ENCODE measurements around the gene POLR3GL. TPM values are rescaled to one million over a fixed set of nuclear protein-coding genes. Genes with fewer than 3 reads are reported as not detected.

Gene POLR3GL
- total and polyA plus RNA-seq, 5 donors, result 51.4 to 94.7 (median 53.4) TPM

DNA sequence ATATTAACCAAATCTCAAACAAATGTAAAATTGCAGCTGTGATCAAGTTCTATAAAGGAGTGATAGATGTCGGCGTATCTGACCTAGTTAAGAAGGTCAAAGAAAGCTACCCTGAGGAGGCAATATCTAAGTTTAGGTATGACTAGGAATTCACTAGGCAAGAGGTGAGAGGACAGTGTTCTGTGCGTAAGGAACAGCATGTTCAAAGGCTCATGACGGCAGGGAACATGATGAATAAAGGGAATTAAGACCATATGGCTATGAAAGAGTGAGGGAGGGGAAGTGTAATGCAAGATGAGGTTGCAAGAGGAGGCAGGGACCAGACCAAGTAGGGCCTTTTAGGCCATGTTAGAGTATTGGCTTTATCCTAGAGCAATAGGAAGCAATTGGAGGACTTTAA lies 15.3 kb upstream of the POLR3GL start:
- Histone ChIP-seq H3K4me1 (ENCODE audit: control insufficient read depth, insufficient read depth, low read length) (no peaks in the 10 kb centered on the region), H3K4me3 (ENCODE audit: low read length) (no peak overlapping the region), H3K9me3 (ENCODE audit: control insufficient read depth, low read length) (no peaks in the 10 kb centered on the region), H3K27ac (ENCODE audit: low read length) (no peak overlapping the region), H3K27me3 (ENCODE audit: control insufficient read depth, insufficient read depth) (no peaks in the 10 kb centered on the region)
- peak in 1 of 2 donors; percentile 15 for ATAC-seq
- 84% methylated on average over 4 of the region's 4 CpGs for WGBS
- DNase-seq, result no peak
- intact Hi-C loops (cut with DNase I), result no loop called here

GRCh38 chr1:145951526-145951925 lies 13.0 kb upstream of the POLR3GL start:
- 81% methylated on average over 1 of the region's 1 CpG for whole genome bisulfite sequencing
- intact Hi-C loops (cut with DNase I), result no loop called here
- H3K27ac ChIP-seq (ENCODE audit: low read length), result no peak overlapping the region

DNA sequence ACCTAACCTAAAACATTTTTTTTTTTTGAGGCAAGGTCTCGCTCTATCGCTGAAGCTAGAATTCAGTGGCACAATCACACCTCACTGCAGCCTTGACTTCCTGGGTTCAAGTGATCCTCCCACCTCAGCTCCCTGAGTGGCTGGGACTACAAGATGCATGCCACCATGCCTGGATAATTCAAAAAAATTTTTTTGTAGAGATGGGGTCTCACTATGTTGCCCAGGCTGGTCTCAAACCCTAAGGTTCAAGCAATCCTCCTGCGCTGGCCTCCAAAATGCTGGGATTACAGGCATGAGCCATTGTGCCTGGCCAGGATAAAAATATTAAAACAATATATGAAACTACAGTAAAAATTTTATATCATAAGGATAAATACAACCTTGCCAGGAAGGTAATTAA lies 11.6 kb upstream of the POLR3GL start:
- ATAC-seq (no peak), DNase-seq (no peak)
- no peak overlapping the region for H3K27ac ChIP-seq (ENCODE audit: low read length)
- intact Hi-C loops (cut with DNase I), result no loop called here
- no peak overlapping the region for H3K4me3 ChIP-seq (ENCODE audit: low read length)
- peaks cover 2% of the 10 kb centered on the region for H3K4me1 ChIP-seq (ENCODE audit: control insufficient read depth, insufficient read depth, low read length)
- WGBS, result 99% methylated on average over 3 of the region's 3 CpGs
- H3K9me3 ChIP-seq (ENCODE audit: control insufficient read depth, low read length), result no peaks in the 10 kb centered on the region
- H3K27me3 ChIP-seq (ENCODE audit: control insufficient read depth, insufficient read depth), result no peaks in the 10 kb centered on the region

More at GRCh38 chr1:145951526-145951925, 13.0 kb upstream of the POLR3GL start:
- no peak for ATAC-seq
- Histone ChIP-seq H3K4me1 (ENCODE audit: control insufficient read depth, insufficient read depth, low read length) (peaks cover 2% of the 10 kb centered on the region), H3K4me3 (ENCODE audit: low read length) (no peak overlapping the region), H3K9me3 (ENCODE audit: control insufficient read depth, low read length) (no peaks in the 10 kb centered on the region), H3K27me3 (ENCODE audit: control insufficient read depth, insufficient read depth) (no peaks in the 10 kb centered on the region)
- DNase-seq, result no peak

- Histone ChIP-seq H3K9me3 (ENCODE audit: control insufficient read depth, low read length) (no peaks in the 10 kb centered on the region), H3K27me3 (ENCODE audit: control insufficient read depth, insufficient read depth) (no peaks in the 10 kb centered on the region), H3K4me1 (ENCODE audit: control insufficient read depth, insufficient read depth, low read length) (peaks cover 2% of the 10 kb centered on the region), H3K4me3 (ENCODE audit: low read length) (no peak overlapping the region), H3K27ac (ENCODE audit: low read length) (no peak overlapping the region)
- ATAC-seq (no peak), DNase-seq (no peak)
- intact Hi-C loops (cut with DNase I), result no loop called here
- WGBS, result 81% methylated on average over 6 of the region's 6 CpGs
These were observed 10.6 kb upstream of the POLR3GL start for GRCh38 chr1:145953861-145954260.

- Histone ChIP-seq H3K4me1 (ENCODE audit: control insufficient read depth, insufficient read depth, low read length) (peaks cover 4% of the 10 kb centered on the region), H3K27ac (ENCODE audit: low read length) (peak overlapping the region; percentile 66), H3K4me3 (ENCODE audit: low read length) (peak overlapping the region; percentile 10), H3K27me3 (ENCODE audit: control insufficient read depth, insufficient read depth) (no peaks in the 10 kb centered on the region), H3K9me3 (ENCODE audit: control insufficient read depth, low read length) (no peaks in the 10 kb centered on the region)
- intact Hi-C loops (cut with DNase I), result no loop called here
- no peak for DNase-seq
- 12% methylated on average over 2 of the region's 2 CpGs for WGBS
- ATAC-seq, result no peak
These were observed 9.1 kb upstream of the POLR3GL start for GRCh38 chr1:145955436-145955835.

GRCh38 chr1:145956361-145956760 lies 8.1 kb upstream of the POLR3GL start:
- no peaks in the 10 kb centered on the region for H3K27me3 ChIP-seq (ENCODE audit: control insufficient read depth, insufficient read depth)
- DNase-seq (no peak), ATAC-seq (no peak)
- H3K4me3 ChIP-seq (ENCODE audit: low read length), result peak overlapping the region; percentile 86
- intact Hi-C loops (cut with DNase I), result no loop called here
- peaks cover 4% of the 10 kb centered on the region for H3K4me1 ChIP-seq (ENCODE audit: control insufficient read depth, insufficient read depth, low read length)
- no peaks in the 10 kb centered on the region for H3K9me3 ChIP-seq (ENCODE audit: control insufficient read depth, low read length)
- H3K27ac ChIP-seq (ENCODE audit: low read length), result no peak overlapping the region

GRCh38 chr1:145956781-145957442 lies 7.6 kb upstream of the POLR3GL start:
- Histone ChIP-seq H3K9me3 (ENCODE audit: control insufficient read depth, low read length) (no peaks in the 10 kb centered on the region), H3K27me3 (ENCODE audit: control insufficient read depth, insufficient read depth) (no peaks in the 10 kb centered on the region), H3K4me1 (ENCODE audit: control insufficient read depth, insufficient read depth, low read length) (peaks cover 4% of the 10 kb centered on the region), H3K4me3 (ENCODE audit: low read length) (peak overlapping the region; percentile 86), H3K27ac (ENCODE audit: low read length) (peak overlapping the region; percentile 99)
- DNase-seq (peak; percentile 65 to 80 (median 73)), ATAC-seq (no peak)
- WGBS, result under 1% methylated on average over 3 of the region's 3 CpGs
- intact Hi-C loops (cut with DNase I), result no loop called here

DNA sequence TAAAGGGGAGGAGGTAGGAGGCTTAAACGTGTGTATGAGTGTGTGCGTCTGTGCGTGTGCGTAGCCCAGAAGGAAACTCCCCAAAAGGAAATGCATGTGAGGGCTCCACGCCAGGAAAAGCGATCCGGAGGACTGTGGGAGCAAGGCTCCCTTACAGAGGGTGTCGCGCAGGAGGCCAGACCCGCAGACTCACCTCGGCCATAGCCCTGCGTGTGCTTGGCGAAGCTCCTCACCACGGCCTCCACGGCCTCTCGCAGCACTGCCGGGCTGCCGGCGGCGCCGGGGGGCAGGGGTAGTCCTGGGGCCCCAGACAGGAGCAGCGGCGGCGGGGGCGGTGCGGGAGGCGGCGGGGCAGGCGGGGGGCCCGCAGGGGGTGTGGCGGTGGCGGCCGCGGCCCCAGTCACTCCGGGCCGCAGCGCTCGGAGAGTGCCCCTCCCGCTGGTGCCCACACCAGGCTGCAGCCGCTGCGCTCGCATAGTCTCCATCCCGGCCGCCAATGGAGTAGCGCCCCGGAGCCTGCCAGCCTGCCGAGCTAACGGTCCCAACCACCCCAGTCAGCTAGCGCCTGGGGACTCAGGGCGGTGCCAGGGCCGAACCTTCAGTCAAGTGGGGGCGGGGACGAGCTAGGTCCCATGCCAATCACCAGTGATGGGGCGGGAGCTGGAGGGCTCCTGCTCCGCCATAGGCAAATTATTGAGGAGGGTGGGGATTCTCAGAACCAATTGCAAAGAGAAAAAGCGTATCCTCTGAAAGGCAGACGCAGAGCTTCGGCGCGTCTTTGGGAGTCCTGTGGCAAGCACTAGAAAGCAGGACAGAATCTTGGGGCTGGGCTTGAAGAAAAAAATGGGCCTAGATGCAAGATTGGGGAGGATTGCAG lies 6.8 kb upstream of the POLR3GL start, which contains the start of gene LIX1L:
Gene LIX1L, minus strand, starts transcription at position 575 of the 877 bp plus-strand sequence. Its CDS starts 90 bp downstream, at position 485.
- peak; percentile 85 to 93 for ATAC-seq
- peak within 1 kb of the TSS; percentile 99 for H3K27ac ChIP-seq (ENCODE audit: low read length)
- no peaks in the 10 kb centered on the region for H3K9me3 ChIP-seq (ENCODE audit: control insufficient read depth, low read length)
- H3K27me3 ChIP-seq (ENCODE audit: control insufficient read depth, insufficient read depth), result no peaks in the 10 kb centered on the region
- H3K4me3 ChIP-seq (ENCODE audit: low read length), result peak within 1 kb of the TSS; percentile 86
- peaks cover 4% of the 10 kb centered on the region for H3K4me1 ChIP-seq (ENCODE audit: control insufficient read depth, insufficient read depth, low read length)
- intact Hi-C loops (cut with DNase I), result no loop called here
- under 1% methylated on average over 60 of the region's 60 CpGs for WGBS
- DNase-seq, result peak; percentile 97 to 98 (median 98)

DNA sequence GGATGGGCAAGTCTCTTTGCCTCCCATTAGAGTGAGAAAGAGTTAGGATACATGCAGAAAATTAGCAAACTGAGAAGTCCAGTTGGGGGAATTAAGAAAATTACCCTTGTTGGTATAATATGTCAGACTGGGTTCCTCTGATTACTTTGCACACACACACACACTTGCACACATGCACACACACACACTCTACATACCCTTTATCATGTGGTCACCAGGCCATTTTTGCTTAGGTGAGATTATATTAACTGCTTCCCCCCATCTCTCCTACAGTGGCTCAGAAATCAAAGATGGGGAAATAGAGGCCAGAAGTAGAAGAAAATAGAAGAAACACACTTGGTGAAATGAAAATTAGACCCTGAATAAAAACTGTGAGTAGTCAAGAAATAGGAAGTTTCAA lies 5.8 kb upstream of the POLR3GL start:
- Histone ChIP-seq H3K27me3 (ENCODE audit: control insufficient read depth, insufficient read depth) (no peaks in the 10 kb centered on the region), H3K4me3 (ENCODE audit: low read length) (no peak overlapping the region), H3K4me1 (ENCODE audit: control insufficient read depth, insufficient read depth, low read length) (peaks cover 8% of the 10 kb centered on the region), H3K9me3 (ENCODE audit: control insufficient read depth, low read length) (no peaks in the 10 kb centered on the region), H3K27ac (ENCODE audit: low read length) (no peak overlapping the region)
- DNase-seq (no peak), ATAC-seq (no peak)
- intact Hi-C loops (cut with DNase I), result no loop called here

- intact Hi-C loops (cut with DNase I), result no loop called here
- Histone ChIP-seq H3K9me3 (ENCODE audit: control insufficient read depth, low read length) (no peaks in the 10 kb centered on the region), H3K4me1 (ENCODE audit: control insufficient read depth, insufficient read depth, low read length) (peaks cover 12% of the 10 kb centered on the region), H3K4me3 (ENCODE audit: low read length) (no peak overlapping the region), H3K27ac (ENCODE audit: low read length) (no peak overlapping the region), H3K27me3 (ENCODE audit: control insufficient read depth, insufficient read depth) (no peaks in the 10 kb centered on the region)
- no peak for ATAC-seq
- no peak for DNase-seq
These were observed 5.2 kb upstream of the POLR3GL start for GRCh38 chr1:145959333-145959732.

GRCh38 chr1:145959957-145960467 lies 4.5 kb upstream of the POLR3GL start:
- peak in 1 of 3 donors; percentile 24 for DNase-seq
- Histone ChIP-seq H3K4me1 (ENCODE audit: control insufficient read depth, insufficient read depth, low read length) (peaks cover 12% of the 10 kb centered on the region), H3K9me3 (ENCODE audit: control insufficient read depth, low read length) (no peaks in the 10 kb centered on the region), H3K27me3 (ENCODE audit: control insufficient read depth, insufficient read depth) (no peaks in the 10 kb centered on the region), H3K27ac (ENCODE audit: low read length) (peak overlapping the region; percentile 85), H3K4me3 (ENCODE audit: low read length) (peak overlapping the region; percentile 68)
- ATAC-seq, result no peak
- intact Hi-C loops (cut with DNase I), result loop anchor here in 1 of 4 donors (10.0 kb wide), 1 partner anchor 65 kb away; no protein-coding TSS in a partner anchor
- 5% methylated on average over 12 of the region's 12 CpGs for WGBS

Data from right cardiac atrium (tissue), 5 donors.